GM23338 (cell line): ENCODE data around the gene AFAP1L1. TPM values are rescaled to one million over a fixed set of nuclear protein-coding genes. Genes with fewer than 3 reads are reported as not detected.

Experiments used
- ATAC-seq: fragments of 200-7000 bp; cut with Tn5 transposase; 3 replicates; pipeline ENCODE4 v1.9.1; 2020
- DNase-seq: peaks from one replicate; pipeline ENCODE4 v3.0.0-alpha.2; 2015; ENCODE audit warnings: low spot score
- H2AFZ ChIP-seq: fragments of 200-600 bp; sonication (generic); 2 replicates; pipeline ENCODE4 v1.8.0; 2016; ENCODE audit warnings: antibody characterized with exemption, mild to moderate bottlenecking, moderate library complexity
- H3F3A ChIP-seq: fragments of 200-600 bp; sonication (generic); replicated peaks from 2 replicates; pipeline ENCODE4 v1.8.0; 2017; ENCODE audit warnings: antibody characterized with exemption, mixed run types, low read depth
- H3K27ac ChIP-seq: fragments of 200-600 bp; sonication (generic); 2 replicates; pipeline ENCODE4 v1.6.1; 2016; ENCODE audit warnings: low read depth
- H3K27me3 ChIP-seq: fragments of 200-600 bp; sonication (generic); 2 replicates; pipeline ENCODE4 v1.8.0; 2016; ENCODE audit warnings: mild to moderate bottlenecking, mixed run types, moderate library complexity; ENCODE audit not compliant: insufficient read depth
- H3K36me3 ChIP-seq: fragments of 200-600 bp; sonication (generic); 2 replicates; pipeline ENCODE4 v1.8.0; 2016; ENCODE audit warnings: mild to moderate bottlenecking; ENCODE audit not compliant: insufficient read depth
- H3K4me1 ChIP-seq: fragments of 200-600 bp; sonication (generic); 2 replicates; pipeline ENCODE4 v1.8.0; 2016; ENCODE audit warnings: mild to moderate bottlenecking, moderate library complexity; ENCODE audit not compliant: insufficient read depth
- H3K4me2 ChIP-seq: fragments of 200-600 bp; sonication (generic); 2 replicates; pipeline ENCODE4 v1.7.1; 2017; ENCODE audit warnings: mixed run types
- H3K4me3 ChIP-seq: fragments of 200-600 bp; sonication (generic); 2 replicates; pipeline ENCODE4 v1.6.1; 2016; ENCODE audit warnings: mixed run types
- H3K79me2 ChIP-seq: fragments of 200-600 bp; sonication (generic); replicated peaks from 2 replicates; pipeline ENCODE4 v1.8.0; 2017; ENCODE audit warnings: mild to moderate bottlenecking; ENCODE audit not compliant: insufficient read depth
- H3K9me2 ChIP-seq: fragments of 200-600 bp; sonication (generic); 2 replicates; pipeline ENCODE4 v1.8.0; 2017; ENCODE audit not compliant: insufficient read depth
- H4K20me1 ChIP-seq: fragments of 200-600 bp; sonication (generic); replicated peaks from 2 replicates; pipeline ENCODE4 v1.8.0; 2017; ENCODE audit warnings: mild to moderate bottlenecking; ENCODE audit not compliant: insufficient read depth
- H3K27ac Mint-ChIP-seq: 2 replicates; pipeline ENCODE4 v1.8.0; 2020; ENCODE audit warnings: inconsistent platforms, mild to moderate bottlenecking, moderate library complexity, mixed read lengths
- H3K27me3 Mint-ChIP-seq: 3 replicates; pipeline ENCODE4 v1.8.0; 2022; ENCODE audit warnings: low read depth, mild to moderate bottlenecking, moderate library complexity, mixed read lengths, inconsistent platforms; ENCODE audit not compliant: insufficient read depth, poor library complexity
- H3K36me3 Mint-ChIP-seq: 3 replicates; pipeline ENCODE4 v1.8.0; 2021; ENCODE audit warnings: low read depth, mild to moderate bottlenecking, inconsistent platforms, moderate library complexity, mixed read lengths
- H3K4me1 Mint-ChIP-seq: 3 replicates; pipeline ENCODE4 v1.8.0; 2020; ENCODE audit warnings: mild to moderate bottlenecking, inconsistent platforms, mixed read lengths
- H3K4me3 Mint-ChIP-seq: 3 replicates; pipeline ENCODE4 v1.8.0; 2021; ENCODE audit warnings: moderate library complexity, mild to moderate bottlenecking, inconsistent platforms, mixed read lengths
- H3K9me3 Mint-ChIP-seq: 3 replicates; pipeline ENCODE4 v1.8.0; 2020; ENCODE audit warnings: moderate library complexity, mild to moderate bottlenecking, inconsistent platforms, mixed read lengths
- CREB1 ChIP-seq: fragments of 250-450 bp; sonication (Bioruptor Pico); IDR thresholded peaks from 2 replicates; pipeline ENCODE4 v1.5.0; 2020; ENCODE audit warnings: low read depth, mild to moderate bottlenecking, moderate library complexity
- CTCF ChIP-seq, 2 experiments: fragments of 200-600 bp in 1 of 2; sonication (generic) in 1 of 2; conservative IDR thresholded peaks; 2 replicates each; pipeline versions ENCODE4 v1.5.1 to v1.6.1; 2016 to 2017; ENCODE audit warnings: antibody characterized with exemption in 2 of 2, low read depth in 2 of 2, mild to moderate bottlenecking in 2 of 2, moderate library complexity in 1 of 2
- ETS1 ChIP-seq: IDR thresholded peaks from 2 replicates; pipeline ENCODE4 v1.6.1; 2016; ENCODE audit warnings: antibody characterized with exemption
- EZH2 ChIP-seq: fragments of 200-600 bp; sonication (generic); IDR thresholded peaks from one replicate; pipeline ENCODE4 v1.8.0; 2017; ENCODE audit warnings: antibody characterized with exemption, mild to moderate bottlenecking, low read depth; ENCODE audit not compliant: unreplicated experiment
- EZH2phosphoT487 ChIP-seq: fragments of 200-600 bp; sonication (generic); IDR thresholded peaks from one replicate; pipeline ENCODE4 v1.8.1; 2018; ENCODE audit warnings: antibody characterized with exemption; ENCODE audit not compliant: unreplicated experiment
- JUNB ChIP-seq: IDR thresholded peaks from one replicate; pipeline ENCODE4 v1.6.1; 2016; ENCODE audit warnings: antibody characterized with exemption; ENCODE audit not compliant: unreplicated experiment
- NANOG ChIP-seq: IDR thresholded peaks from 2 replicates; pipeline ENCODE4 v1.6.1; 2016; ENCODE audit warnings: antibody characterized with exemption, borderline replicate concordance
- POLR2AphosphoS5 ChIP-seq: IDR thresholded peaks from 2 replicates; pipeline ENCODE4 v1.6.1; 2016; ENCODE audit warnings: antibody characterized with exemption, low read depth
- REST ChIP-seq: IDR thresholded peaks from one replicate; pipeline ENCODE4 v1.6.1; 2018; ENCODE audit warnings: antibody characterized with exemption; ENCODE audit not compliant: unreplicated experiment
- STAT1 ChIP-seq: IDR thresholded peaks from one replicate; pipeline ENCODE4 v1.6.1; 2016; ENCODE audit warnings: antibody characterized with exemption; ENCODE audit not compliant: unreplicated experiment
- ZNF331 ChIP-seq: fragments of 250-450 bp; sonication (Bioruptor Pico); IDR thresholded peaks from 2 replicates; pipeline ENCODE4 v1.5.0; 2020; ENCODE audit warnings: low read depth, mild to moderate bottlenecking, moderate library complexity
- polyA plus RNA-seq: library from polyadenylated mRNA; unstranded; fragments of >200 nt; fragmentation: Nextera tagmentation; extraction: Ambion mirVana; gene quantifications from 2 replicates; pipeline ENCODE4 v1.2.1, GENCODE V29; 2016
- total RNA-seq: library from RNA; depleted of rRNA; stranded (reverse); fragments of >200 nt; shearing (Covaris generic); gene quantifications from 2 replicates; pipeline ENCODE4 v1.2.3, GENCODE V29; 2014

The AFAP1L1 gene
- total and polyA plus RNA-seq, 2 experiments from 2014 or later = 3.2 to 5.7 TPM

- TF ChIP-seq JUNB (no peak), CTCF (conservative IDR thresholded peaks at IDR 0.05; ENCODE audit: low read depth in 2 of 2) (no peak), POLR2AphosphoS5 (no peak), EZH2phosphoT487 (no peak), REST (no peak), ETS1 (no peak), CREB1 (no peak), NANOG (no peak), STAT1 (no peak)
- Mint-ChIP-seq H3K4me3 (no peak overlapping the region), H3K36me3 (no peaks in the 10 kb centered on the region), H3K27ac (no peak overlapping the region), H3K9me3 (no peaks in the 10 kb centered on the region), H3K4me1 (peaks cover 10% of the 10 kb centered on the region), H3K27me3 (no peaks in the 10 kb centered on the region)
- Histone ChIP-seq H3K79me2 (no peaks in the 10 kb centered on the region), H3F3A (no peaks in the 10 kb centered on the region), H3K27ac (no peak overlapping the region), H2AFZ (no peak overlapping the region), H3K27me3 (no peaks in the 10 kb centered on the region), H3K4me2 (no peak overlapping the region), H3K4me3 (no peak overlapping the region), H3K4me1 (no peaks in the 10 kb centered on the region), H4K20me1 (no peaks in the 10 kb centered on the region), H3K36me3 (no peaks in the 10 kb centered on the region), H3K9me2 (no peaks in the 10 kb centered on the region)
- DNase-seq (no peak), ATAC-seq (no peak)
These were observed 51.6 kb downstream of the AFAP1L1 start for GRCh38 chr5:149323210-149323609.

- Histone ChIP-seq H4K20me1 (no peaks in the 10 kb centered on the region), H3K36me3 (no peaks in the 10 kb centered on the region), H3K4me3 (no peak overlapping the region), H3K4me1 (no peaks in the 10 kb centered on the region), H3K27ac (no peak overlapping the region), H2AFZ (no peak overlapping the region), H3K27me3 (no peaks in the 10 kb centered on the region), H3F3A (no peaks in the 10 kb centered on the region), H3K4me2 (no peak overlapping the region), H3K79me2 (no peaks in the 10 kb centered on the region), H3K9me2 (no peaks in the 10 kb centered on the region)
- Mint-ChIP-seq H3K9me3 (no peaks in the 10 kb centered on the region), H3K36me3 (no peaks in the 10 kb centered on the region), H3K27ac (no peak overlapping the region), H3K4me3 (no peak overlapping the region), H3K4me1 (peaks cover 8% of the 10 kb centered on the region), H3K27me3 (no peaks in the 10 kb centered on the region)
- DNase-seq (no peak), ATAC-seq (no peak)
- TF ChIP-seq ZNF331 (no peak), CTCF (conservative IDR thresholded peaks at IDR 0.05; ENCODE audit: low read depth in 2 of 2) (no peak), NANOG (no peak), POLR2AphosphoS5 (no peak), STAT1 (no peak), EZH2 (no peak), ETS1 (no peak), CREB1 (no peak)
These were observed 52.1 kb downstream of the AFAP1L1 start for GRCh38 chr5:149323621-149324205.
